CD14-positive monocyte (primary cell): ENCODE measurements around the gene FAM167B. TPM values are rescaled to one million over a fixed set of nuclear protein-coding genes. Genes with fewer than 3 reads are reported as not detected.

ENCODE experiments used
- DNase-seq, 3 donors: peaks; one replicate each; pipeline ENCODE4 v3.0.0-alpha.2; 2011 to 2022
- H2AFZ ChIP-seq: 2 replicates; pipeline ENCODE4 v1.6.0; 2012; ENCODE audit warnings: mild to moderate bottlenecking, low read depth, low read length, inconsistent platforms; ENCODE audit not compliant: insufficient read depth, poor library complexity, severe bottlenecking
- H3K27ac ChIP-seq, 2 donors: 1 replicate in 1 of 2; 2 replicates in 1 of 2; pipeline ENCODE4 v1.5.1; 2012 to 2013; ENCODE audit warnings: low read length in 2 of 2, control low read depth in 1 of 2, inconsistent platforms in 1 of 2, low read depth in 1 of 2, mild to moderate bottlenecking in 1 of 2
- H3K27me3 ChIP-seq, 2 donors: one replicate each; pipeline versions ENCODE4 v1.6.0 to v1.6.1; 2011 to 2013; ENCODE audit warnings: low read length in 2 of 2; ENCODE audit not compliant: control insufficient read depth in 2 of 2, insufficient read depth in 2 of 2
- H3K36me3 ChIP-seq, 2 donors: replicated peaks in 1 of 2; 1 replicate in 1 of 2; 2 replicates in 1 of 2; pipeline versions ENCODE4 v1.5.1 to v1.6.1; 2012 to 2013; ENCODE audit warnings: low read length in 2 of 2, control low read depth in 1 of 2, inconsistent platforms in 1 of 2, mild to moderate bottlenecking in 1 of 2; ENCODE audit not compliant: insufficient read depth in 2 of 2, control insufficient read depth in 1 of 2
- H3K4me1 ChIP-seq, 2 donors: 1 replicate in 1 of 2; 2 replicates in 1 of 2; pipeline versions ENCODE4 v1.5.1 to v1.6.1; 2012 to 2013; ENCODE audit warnings: low read length in 2 of 2, control low read depth in 1 of 2, inconsistent platforms in 1 of 2, mild to moderate bottlenecking in 1 of 2, moderate library complexity in 1 of 2; ENCODE audit not compliant: insufficient read depth in 2 of 2, control insufficient read depth in 1 of 2
- H3K4me2 ChIP-seq: replicated peaks from 2 replicates; pipeline ENCODE3; 2012; ENCODE audit warnings: low read length, moderate library complexity, mild to moderate bottlenecking; ENCODE audit not compliant: poor library complexity, severe bottlenecking; ENCODE audit errors: extremely low read depth
- H3K4me3 ChIP-seq, 3 experiments: fragments of 200-600 bp in 1 of 3; sonication (generic) in 1 of 3; replicated peaks in 1 of 3; 1 replicate in 2 of 3; 2 replicates in 1 of 3; pipeline ENCODE4 v1.5.1; 2011 to 2013; ENCODE audit warnings: low read length in 3 of 3, mild to moderate bottlenecking in 3 of 3, control low read depth in 2 of 3, low read depth in 2 of 3, inconsistent platforms in 1 of 3, moderate library complexity in 1 of 3
- H3K79me2 ChIP-seq: 2 replicates; pipeline ENCODE4 v1.6.0; 2012; ENCODE audit warnings: mild to moderate bottlenecking, control low read depth, inconsistent platforms, low read length, moderate library complexity; ENCODE audit not compliant: insufficient read depth
- H3K9ac ChIP-seq: 2 replicates; pipeline ENCODE4 v1.6.0; 2017; ENCODE audit warnings: low read length, mild to moderate bottlenecking; ENCODE audit not compliant: insufficient read depth, poor library complexity, severe bottlenecking
- H3K9me3 ChIP-seq, 2 donors: replicated peaks in 1 of 2; 1 replicate in 1 of 2; 2 replicates in 1 of 2; pipeline versions ENCODE4 v1.5.1 to v1.6.1; 2012 to 2013; ENCODE audit warnings: low read length in 2 of 2, control low read depth in 1 of 2; ENCODE audit not compliant: control insufficient read depth in 1 of 2, insufficient read depth in 1 of 2
- H4K20me1 ChIP-seq: 2 replicates; pipeline ENCODE4 v1.6.0; 2012; ENCODE audit warnings: mild to moderate bottlenecking, low read length, control low read depth, moderate library complexity; ENCODE audit not compliant: insufficient read depth
- H3K27ac Mint-ChIP-seq, 7 donors: one replicate each; pipeline ENCODE4 v1.8.0; 2020; ENCODE audit warnings: mild to moderate bottlenecking in 7 of 7, mixed read lengths in 7 of 7, moderate library complexity in 6 of 7, inconsistent platforms in 2 of 7
- H3K27me3 Mint-ChIP-seq, 3 donors: one replicate each; pipeline ENCODE4 v1.8.0; 2021 to 2022; ENCODE audit warnings: low read depth in 3 of 3, mild to moderate bottlenecking in 3 of 3, mixed read lengths in 3 of 3, moderate library complexity in 3 of 3, inconsistent platforms in 1 of 3
- H3K36me3 Mint-ChIP-seq, 2 donors: one replicate each; pipeline ENCODE4 v1.8.0; 2020; ENCODE audit warnings: mixed read lengths in 2 of 2, inconsistent platforms in 1 of 2, mild to moderate bottlenecking in 1 of 2
- H3K4me1 Mint-ChIP-seq: one replicate; pipeline ENCODE4 v1.8.0; 2020; ENCODE audit warnings: mild to moderate bottlenecking, mixed read lengths
- H3K4me3 Mint-ChIP-seq, 2 donors: one replicate each; pipeline ENCODE4 v1.8.0; 2020; ENCODE audit warnings: mild to moderate bottlenecking in 2 of 2, mixed read lengths in 2 of 2, moderate library complexity in 1 of 2
- H3K9me3 Mint-ChIP-seq, 7 donors: one replicate each; pipeline ENCODE4 v1.8.0; 2020 to 2022; ENCODE audit warnings: mixed read lengths in 7 of 7, mild to moderate bottlenecking in 6 of 7, moderate library complexity in 6 of 7, inconsistent platforms in 2 of 7
- CTCF ChIP-seq: fragments of 200-600 bp; IDR thresholded peaks from one replicate; pipeline ENCODE4 v1.8.0; 2022; ENCODE audit warnings: antibody characterized with exemption, mild to moderate bottlenecking
- WGBS: methylation state at CpG from one replicate; pipeline ENCODE4 v1.1.5; 2013; ENCODE audit warnings: missing lambda C conversion rate; ENCODE audit not compliant: insufficient coverage; 5-methylcytosine and 5-hydroxymethylcytosine counted together
- intact Hi-C, 2 donors: fragments of 100-400 bp; cut with micrococcal nuclease; formaldehyde crosslinking; loops; one replicate each; pipeline versions ENCODE4 v1.15.0 to v1.15.1; 2023
- polyA plus RNA-seq, 3 donors: library from polyadenylated mRNA; depleted of rRNA in 1 of 3; unstranded in 2 of 3; stranded (reverse) in 1 of 3; fragments of 300-500 nt in 2 of 3; fragments of >200 nt in 1 of 3; fragmentation: Illumina TruSeq in 2 of 3; gene quantifications; 1 replicate in 2 of 3; 2 replicates in 1 of 3; pipeline ENCODE4 v1.2.3, GENCODE V29; 2012 to 2021

FAM167B gene
- polyA plus RNA-seq, 3 donors = not detected

GRCh38 chr1:32216566-32216965, 30.5 kb upstream of the FAM167B start:
- no peaks in the 10 kb centered on the region for H4K20me1 ChIP-seq
- 38% methylated on average over 1 of the region's 5 CpGs for WGBS
- peaks cover 32 to 51% of the 10 kb centered on the region in 2 donors for H3K36me3 Mint-ChIP-seq
- H3K4me3 ChIP-seq = no peak overlapping the region
- peaks cover 9 to 43% of the 10 kb centered on the region in 2 donors for H3K36me3 ChIP-seq
- H3K9me3 ChIP-seq = no peaks in the 10 kb centered on the region
- no peaks in the 10 kb centered on the region for H3K27me3 ChIP-seq
- peak overlapping the region; percentile 1 to 49 for H3K27ac ChIP-seq
- DNase-seq = no peak
- no peak overlapping the region for H3K9ac ChIP-seq
- H3K4me1 Mint-ChIP-seq = peaks cover 20% of the 10 kb centered on the region
- H3K4me3 Mint-ChIP-seq = no peak overlapping the region
- peak overlapping the region in 6 of 7 donors; percentile 59 to 84 (median 74) for H3K27ac Mint-ChIP-seq
- peaks cover 8% of the 10 kb centered on the region for H3K79me2 ChIP-seq
- intact Hi-C loops = loop anchor here (5.0 to 10.0 kb wide), 2 partner anchors 158 to 196 kb away; no protein-coding TSS in a partner anchor
- no peak for TF ChIP-seq CTCF
- H3K9me3 Mint-ChIP-seq = no peaks in the 10 kb centered on the region
- peaks cover 0 to 2% (median 0%) of the 10 kb centered on the region in 3 donors for H3K27me3 Mint-ChIP-seq
- no peak overlapping the region for H3K4me2 ChIP-seq
- no peak overlapping the region for H2AFZ ChIP-seq
- H3K4me1 ChIP-seq = peaks cover 13 to 20% of the 10 kb centered on the region in 2 donors

- peaks cover 10 to 46% of the 10 kb centered on the region in 2 donors for H3K36me3 ChIP-seq
- no peak for DNase-seq
- WGBS = 100% methylated on average over 2 of the region's 7 CpGs
- Mint-ChIP-seq H3K27me3 (peaks cover 0 to 2% (median 0%) of the 10 kb centered on the region in 3 donors), H3K9me3 (no peaks in the 10 kb centered on the region), H3K4me1 (peaks cover 37% of the 10 kb centered on the region), H3K4me3 (no peak overlapping the region), H3K36me3 (peaks cover 34 to 56% of the 10 kb centered on the region in 2 donors), H3K27ac (peak overlapping the region in 1 of 7 donors; percentile 13)
- no peaks in the 10 kb centered on the region for H3K27me3 ChIP-seq
- no peak overlapping the region for H2AFZ ChIP-seq
- H3K9ac ChIP-seq = no peak overlapping the region
- intact Hi-C loops = loop anchor here (5.0 to 10.0 kb wide), 2 partner anchors 156 to 193 kb away; no protein-coding TSS in a partner anchor
- H3K79me2 ChIP-seq = peaks cover 31% of the 10 kb centered on the region
- H3K4me2 ChIP-seq = no peak overlapping the region
- peaks cover 23 to 37% of the 10 kb centered on the region in 2 donors for H3K4me1 ChIP-seq
- TF ChIP-seq CTCF = no peak
- no peaks in the 10 kb centered on the region for H4K20me1 ChIP-seq
- H3K27ac ChIP-seq = no peak overlapping the region
- H3K4me3 ChIP-seq = no peak overlapping the region
- no peaks in the 10 kb centered on the region for H3K9me3 ChIP-seq
These were observed 28.0 kb upstream of the FAM167B start for GRCh38 chr1:32219022-32219421.
